Forelimb muscle (tissue), 1 donor: ENCODE measurements around the gene DSC1. TPM values are rescaled to one million over a fixed set of nuclear protein-coding genes. Genes with fewer than 3 reads are reported as not detected.
"Not testable (repeated sequence)": the region's sequence is repeated elsewhere in the genome, so short reads cannot be mapped to it uniquely, and the experiment has no call there.

Source experiments
- DNase-seq: peaks from one replicate; pipeline ENCODE4 v3.0.0-alpha.2; 2013; ENCODE audit warnings: low read depth
- polyA plus RNA-seq: library from polyadenylated mRNA; unstranded; fragments of 120-200 nt; gene quantifications from one replicate; pipeline ENCODE4 v1.2.1, GENCODE V29; 2013; ENCODE audit not compliant: insufficient read length

The DSC1 gene
- not detected for polyA plus RNA-seq

DNA sequence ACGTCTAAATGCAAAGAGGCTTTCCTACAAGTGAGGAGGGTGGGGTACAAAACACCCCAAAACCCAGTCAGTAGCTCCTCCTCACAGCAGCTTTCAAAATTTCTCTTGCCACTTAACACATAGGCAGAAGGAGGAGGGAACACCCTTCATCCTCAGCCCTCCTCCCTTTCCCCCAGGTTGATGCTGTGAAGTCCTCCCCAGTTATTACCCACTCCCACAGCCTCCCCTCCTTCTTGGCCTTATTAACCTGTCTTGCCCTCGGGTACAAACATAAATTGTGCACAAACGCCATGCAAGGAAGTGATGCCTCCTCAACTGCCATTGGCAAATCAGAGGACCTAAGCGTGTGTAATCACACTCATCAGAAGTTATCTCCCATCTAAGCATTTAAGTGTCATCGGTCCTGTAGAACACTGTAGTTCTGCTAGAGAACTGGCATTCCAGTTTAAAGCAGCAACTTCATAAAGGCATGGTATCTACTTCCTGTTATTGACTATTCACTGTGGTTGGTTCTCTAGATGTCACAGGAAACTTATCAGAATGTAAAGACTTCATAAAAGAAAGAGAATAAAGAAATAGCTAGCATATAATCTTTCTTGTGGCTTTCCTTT lies at the start of gene DSC1:
Gene DSC1, minus strand, starts transcription at position 32 of the 611 bp plus-strand sequence. CDS start 262 bp downstream, outside the sequence.
- no peak for DNase-seq

DNA sequence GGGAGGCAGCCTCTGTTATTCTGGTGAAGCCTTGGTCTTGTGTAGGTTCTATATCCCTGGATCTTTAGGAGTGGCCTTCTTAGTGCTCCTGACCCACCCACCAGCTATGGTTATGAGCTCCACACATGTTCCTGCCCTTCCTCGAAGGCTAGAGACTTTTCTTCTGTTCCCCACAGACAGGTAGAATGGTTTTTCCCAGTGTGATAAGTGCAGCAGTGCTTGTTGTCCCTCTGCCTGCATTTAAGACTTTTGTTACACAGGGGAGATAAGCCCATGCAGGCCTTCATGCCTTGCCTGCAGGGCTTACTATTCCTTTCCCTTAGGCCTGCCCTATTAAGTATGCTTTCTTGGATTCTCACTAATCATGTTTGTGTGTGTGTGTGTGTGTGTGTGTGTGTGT lies 48.4 kb upstream of the DSC1 start:
- no peak for DNase-seq

GRCh38 chr18:31209041-31209440 lies 46.4 kb upstream of the DSC1 start:
- DNase-seq = no peak

DNA sequence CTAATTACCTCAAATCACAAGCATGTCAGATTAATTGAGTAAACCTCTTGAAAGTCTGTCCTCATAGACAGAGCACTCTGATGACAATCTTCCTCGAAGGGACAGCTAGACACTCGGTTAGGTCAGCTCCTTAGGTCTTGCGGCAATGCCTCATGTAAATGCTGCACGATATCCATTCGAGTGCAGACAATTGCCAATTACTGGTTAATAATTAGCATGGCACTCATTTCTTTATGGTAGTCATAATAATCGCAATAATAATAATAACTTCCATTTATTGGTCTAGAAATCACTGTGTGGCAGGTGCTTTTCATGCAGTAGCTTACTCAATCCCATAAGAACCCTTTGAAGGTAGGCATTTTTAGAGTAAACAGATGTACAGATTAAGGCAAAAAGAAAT lies 44.7 kb upstream of the DSC1 start:
- no peak for DNase-seq

DNA sequence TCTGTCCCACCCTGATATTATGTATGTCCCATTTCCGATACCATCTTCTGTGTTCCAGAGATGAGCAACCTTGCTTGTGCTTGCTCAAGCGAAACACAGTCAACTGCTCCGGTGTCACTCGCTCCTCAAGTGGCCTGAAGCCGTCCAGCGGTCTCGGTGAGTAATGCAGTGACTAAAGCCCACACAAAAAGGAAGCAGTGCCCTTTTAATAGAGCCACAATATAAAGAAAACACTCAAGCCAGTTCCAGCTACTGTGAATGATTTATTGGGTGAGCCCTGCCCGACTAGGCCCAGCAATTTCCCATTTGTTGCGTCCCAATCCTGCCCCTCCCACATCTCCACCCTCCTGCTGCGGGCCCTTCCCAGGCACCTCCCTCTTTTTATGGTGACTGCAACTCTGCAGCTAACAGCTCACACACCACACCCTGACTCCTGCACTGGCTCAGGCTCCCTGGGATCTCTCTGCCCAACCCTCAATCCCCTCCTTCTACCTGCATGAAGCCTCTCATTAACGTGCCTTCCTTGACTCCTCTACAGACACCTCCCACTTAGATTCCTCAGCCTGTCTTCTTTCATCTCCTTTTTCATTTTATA lies 44.2 kb upstream of the DSC1 start:
- DNase-seq = no peak

GRCh38 chr18:31206071-31206470 lies 43.4 kb upstream of the DSC1 start:
- no peak for DNase-seq

GRCh38 chr18:31205273-31205672 lies 42.6 kb upstream of the DSC1 start:
- DNase-seq = no peak

- no peak for DNase-seq
Observed at GRCh38 chr18:31204833-31205232, 42.2 kb upstream of the DSC1 start.

DNA sequence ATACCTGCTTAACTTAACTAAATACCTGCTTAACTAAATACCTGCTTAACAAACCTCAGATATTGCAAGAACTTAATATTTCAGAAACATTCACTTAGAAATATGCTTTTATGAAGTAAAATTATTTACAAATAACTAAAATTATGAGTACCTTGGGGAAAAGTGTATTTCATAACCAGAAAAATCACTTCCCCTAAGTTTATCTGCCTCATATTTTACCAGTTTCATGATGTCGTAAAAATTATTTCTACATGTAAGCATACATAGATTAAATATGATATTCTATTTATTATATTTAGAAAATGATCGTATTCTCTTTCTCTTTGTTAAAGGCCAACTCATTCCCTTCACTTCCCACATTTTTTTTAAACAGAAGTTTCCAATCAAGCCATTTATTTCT lies 41.5 kb upstream of the DSC1 start:
- DNase-seq = no peak

- DNase-seq = no peak
Observed at GRCh38 chr18:31203794-31204148, 41.1 kb upstream of the DSC1 start.

- DNase-seq = no peak
Observed at GRCh38 chr18:31203096-31203793, 40.6 kb upstream of the DSC1 start.

GRCh38 chr18:31199190-31199769 lies 36.6 kb upstream of the DSC1 start:
- DNase-seq = no peak

- no peak for DNase-seq
Observed at GRCh38 chr18:31197676-31198075, 35.0 kb upstream of the DSC1 start.

DNA sequence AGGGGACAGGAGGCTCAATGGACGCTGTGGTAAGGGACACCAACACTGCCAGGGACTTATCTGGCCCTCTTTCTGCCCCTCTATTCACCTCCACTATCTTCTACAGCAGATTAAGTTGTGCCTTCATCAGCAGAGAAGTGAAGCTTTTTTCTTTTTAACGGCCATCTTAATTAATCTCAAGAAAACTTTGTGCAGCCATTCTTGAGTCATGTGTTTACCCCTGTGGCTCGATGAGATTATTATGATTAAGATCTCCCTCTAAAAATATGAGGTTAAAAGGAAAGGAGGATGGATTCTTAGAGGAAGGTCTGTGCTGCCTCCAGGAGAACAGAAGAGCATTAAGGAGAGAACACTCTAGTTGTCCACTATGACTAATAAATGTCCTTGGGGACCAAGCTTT lies 32.4 kb upstream of the DSC1 start:
- no peak for DNase-seq

GRCh38 chr18:31192086-31192776 lies 29.6 kb upstream of the DSC1 start:
- no peak for DNase-seq

DNA sequence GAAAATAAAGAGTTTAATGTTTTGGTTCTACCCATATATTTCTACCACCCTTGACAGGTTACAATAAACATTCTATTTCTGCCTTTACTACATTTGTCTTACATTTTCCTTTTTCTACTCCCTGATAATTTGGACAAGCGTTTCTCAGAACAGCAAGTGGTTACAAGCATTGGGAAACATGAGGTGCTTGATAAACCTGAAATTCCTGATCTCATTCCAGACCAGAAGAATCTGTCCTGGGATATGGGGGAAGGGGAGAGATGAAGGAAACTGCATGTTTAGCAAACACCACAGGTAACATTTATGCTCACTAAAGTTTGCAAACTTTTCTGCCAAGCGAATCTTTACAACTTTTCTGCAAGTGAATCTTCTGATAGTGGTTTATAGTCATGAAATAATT lies 28.3 kb upstream of the DSC1 start:
- DNase-seq = no peak

GRCh38 chr18:31189757-31190156 lies 27.1 kb upstream of the DSC1 start:
- DNase-seq = no peak

DNA sequence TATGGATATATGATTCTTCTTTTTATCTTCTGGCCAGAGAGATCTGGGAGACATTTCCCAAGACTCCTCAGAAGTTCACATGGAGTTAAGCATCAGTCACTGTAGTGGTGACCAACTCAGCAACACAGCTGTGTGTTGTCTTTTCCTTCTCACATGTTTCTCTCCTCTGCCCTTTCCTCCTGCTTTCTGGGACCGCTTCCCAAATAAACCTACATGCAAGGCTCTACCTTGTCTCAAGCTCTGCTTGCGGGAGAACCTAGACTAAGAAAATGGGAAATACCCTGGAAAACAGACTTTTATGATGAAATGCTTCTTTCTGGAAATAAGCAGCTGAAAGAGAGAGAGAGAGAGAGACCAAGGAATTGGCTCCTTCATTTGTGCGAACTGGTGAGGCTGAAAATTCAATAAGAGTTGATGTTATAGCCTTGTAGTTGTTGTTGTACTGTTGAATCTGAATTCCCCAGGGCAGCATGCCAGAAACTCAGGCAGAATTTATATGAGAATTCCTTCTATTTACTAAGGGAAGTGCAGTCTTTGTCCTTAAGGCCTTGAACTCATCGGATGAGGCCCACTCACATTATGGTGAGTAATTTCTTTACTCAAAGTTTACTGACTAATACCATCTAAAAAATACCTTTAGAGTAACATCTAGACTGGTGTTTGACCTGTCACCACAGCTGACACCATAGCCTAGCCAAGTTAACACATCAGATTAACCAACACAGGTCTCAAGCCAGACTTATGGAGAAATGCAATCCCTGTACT lies 22.7 kb upstream of the DSC1 start:
- DNase-seq = no peak

GRCh38 chr18:31183302-31183701 lies 20.6 kb upstream of the DSC1 start:
- DNase-seq = no peak

GRCh38 chr18:31177369-31177768 lies 14.7 kb upstream of the DSC1 start:
- DNase-seq = not testable (repeated sequence)

- no peak for DNase-seq
Observed at GRCh38 chr18:31176531-31176930, 13.9 kb upstream of the DSC1 start.
